HL-60 (cell line): Measurements from ENCODE around the gene KCNQ1.

Experiments
- GABPA ChIP-seq: IDR thresholded peaks from 2 replicates; pipeline ENCODE4 v1.6.1; 2012; ENCODE audit warnings: low read depth
- POLR2AphosphoS5 ChIP-seq: IDR thresholded peaks from 2 replicates; pipeline ENCODE4 v1.6.1; 2012; ENCODE audit warnings: low read depth
- SPI1 ChIP-seq: IDR thresholded peaks from 2 replicates; pipeline ENCODE4 v1.6.1; 2012; ENCODE audit warnings: low read depth, mild to moderate bottlenecking, borderline replicate concordance
- TF ChIP-seq, protein P1 (sequence below): IDR thresholded peaks from one replicate; pipeline ENCODE4 v1.5.1; 2011; ENCODE audit warnings: low read length, control low read depth, inconsistent platforms; ENCODE audit not compliant: insufficient read depth

DNA sequence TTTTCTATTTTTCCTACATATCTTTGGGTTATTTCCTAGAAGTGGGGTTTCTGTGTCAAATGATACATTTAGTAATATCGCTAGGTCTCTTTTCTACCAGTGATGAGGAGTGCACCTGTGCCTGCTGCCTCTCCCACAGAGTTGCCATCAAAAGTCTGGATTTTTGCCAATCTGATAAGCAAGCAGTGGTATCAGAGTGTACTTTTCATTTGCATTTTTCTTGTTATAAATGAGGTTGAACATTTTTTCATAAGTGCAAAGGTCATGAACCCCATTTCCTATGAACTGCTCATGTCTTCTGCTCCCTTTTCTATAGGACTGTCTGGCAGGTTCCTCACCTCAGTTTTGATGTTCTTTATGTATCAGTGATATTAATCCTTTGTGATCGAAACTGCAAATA lies 2.2 kb upstream of the KCNQ1 start:
- TF ChIP-seq POLR2AphosphoS5 (no peak), SPI1 (no peak), GABPA (no peak)
- TF ChIP-seq, protein P1, sequence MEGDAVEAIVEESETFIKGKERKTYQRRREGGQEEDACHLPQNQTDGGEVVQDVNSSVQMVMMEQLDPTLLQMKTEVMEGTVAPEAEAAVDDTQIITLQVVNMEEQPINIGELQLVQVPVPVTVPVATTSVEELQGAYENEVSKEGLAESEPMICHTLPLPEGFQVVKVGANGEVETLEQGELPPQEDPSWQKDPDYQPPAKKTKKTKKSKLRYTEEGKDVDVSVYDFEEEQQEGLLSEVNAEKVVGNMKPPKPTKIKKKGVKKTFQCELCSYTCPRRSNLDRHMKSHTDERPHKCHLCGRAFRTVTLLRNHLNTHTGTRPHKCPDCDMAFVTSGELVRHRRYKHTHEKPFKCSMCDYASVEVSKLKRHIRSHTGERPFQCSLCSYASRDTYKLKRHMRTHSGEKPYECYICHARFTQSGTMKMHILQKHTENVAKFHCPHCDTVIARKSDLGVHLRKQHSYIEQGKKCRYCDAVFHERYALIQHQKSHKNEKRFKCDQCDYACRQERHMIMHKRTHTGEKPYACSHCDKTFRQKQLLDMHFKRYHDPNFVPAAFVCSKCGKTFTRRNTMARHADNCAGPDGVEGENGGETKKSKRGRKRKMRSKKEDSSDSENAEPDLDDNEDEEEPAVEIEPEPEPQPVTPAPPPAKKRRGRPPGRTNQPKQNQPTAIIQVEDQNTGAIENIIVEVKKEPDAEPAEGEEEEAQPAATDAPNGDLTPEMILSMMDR, result no peak
